ENCODE measurements around the gene SCUBE3.

DNA sequence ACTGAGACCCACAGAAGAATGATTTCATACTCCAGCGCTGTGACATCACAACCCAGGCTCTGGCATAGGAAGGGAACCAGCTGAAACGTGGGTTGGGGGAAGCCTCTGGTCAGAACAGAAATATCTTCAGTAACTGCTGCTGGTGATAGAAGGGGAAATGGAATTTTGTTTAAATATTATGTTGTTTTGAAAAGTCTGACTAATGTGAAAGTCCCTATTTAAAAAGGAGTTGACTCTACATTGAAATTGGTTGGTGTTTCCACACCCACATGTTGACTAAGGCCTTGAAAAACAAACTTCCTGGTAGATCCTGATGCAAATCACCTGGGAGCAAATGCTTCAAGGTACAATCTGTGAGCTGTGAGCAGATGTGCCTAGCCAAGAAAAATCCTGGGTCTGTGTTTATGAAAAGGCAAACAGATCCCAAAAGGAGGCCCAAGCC, 48.1 kb upstream of the SCUBE3 start:
- TF ChIP-seq, protein P1, sequence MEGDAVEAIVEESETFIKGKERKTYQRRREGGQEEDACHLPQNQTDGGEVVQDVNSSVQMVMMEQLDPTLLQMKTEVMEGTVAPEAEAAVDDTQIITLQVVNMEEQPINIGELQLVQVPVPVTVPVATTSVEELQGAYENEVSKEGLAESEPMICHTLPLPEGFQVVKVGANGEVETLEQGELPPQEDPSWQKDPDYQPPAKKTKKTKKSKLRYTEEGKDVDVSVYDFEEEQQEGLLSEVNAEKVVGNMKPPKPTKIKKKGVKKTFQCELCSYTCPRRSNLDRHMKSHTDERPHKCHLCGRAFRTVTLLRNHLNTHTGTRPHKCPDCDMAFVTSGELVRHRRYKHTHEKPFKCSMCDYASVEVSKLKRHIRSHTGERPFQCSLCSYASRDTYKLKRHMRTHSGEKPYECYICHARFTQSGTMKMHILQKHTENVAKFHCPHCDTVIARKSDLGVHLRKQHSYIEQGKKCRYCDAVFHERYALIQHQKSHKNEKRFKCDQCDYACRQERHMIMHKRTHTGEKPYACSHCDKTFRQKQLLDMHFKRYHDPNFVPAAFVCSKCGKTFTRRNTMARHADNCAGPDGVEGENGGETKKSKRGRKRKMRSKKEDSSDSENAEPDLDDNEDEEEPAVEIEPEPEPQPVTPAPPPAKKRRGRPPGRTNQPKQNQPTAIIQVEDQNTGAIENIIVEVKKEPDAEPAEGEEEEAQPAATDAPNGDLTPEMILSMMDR (IDR thresholded peaks at IDR 0.05), result no peak
- TF ChIP-seq POLR2A (IDR thresholded peaks at IDR 0.05), result no peak
